ENCODE measurements around the gene IER3. TPM values are rescaled to one million over a fixed set of nuclear protein-coding genes. Genes with fewer than 3 reads are reported as not detected.

Gene IER3
- total RNA-seq, 2 donors from 2014 or later, result 102 to 136 TPM

GRCh38 chr6:30782425-30783014 lies 38.2 kb upstream of the IER3 start:
- no peak for DNase-seq
- Mint-ChIP-seq H3K4me1 (peaks cover 7% of the 10 kb centered on the region), H3K27ac (no peak overlapping the region), H3K4me3 (no peak overlapping the region), H3K36me3 (ENCODE audit: low read depth) (no peaks in the 10 kb centered on the region), H3K27me3 (ENCODE audit: insufficient read depth) (peaks cover 2% of the 10 kb centered on the region), H3K9me3 (peaks cover 15% of the 10 kb centered on the region)
- Histone ChIP-seq H3K4me1 (ENCODE audit: control insufficient read depth, insufficient read depth, low read length) (no peaks in the 10 kb centered on the region), H3K27me3 (ENCODE audit: control insufficient read depth, insufficient read depth, low read length, poor library complexity, severe bottlenecking) (no peaks in the 10 kb centered on the region), H3K9ac (ENCODE audit: extremely low read depth, low read length, poor library complexity, severe bottlenecking) (no peak overlapping the region), H3K9me3 (ENCODE audit: control insufficient read depth, low read length) (peaks cover 8% of the 10 kb centered on the region), H3K4me3 (ENCODE audit: low read length) (no peak overlapping the region), H3K27ac (ENCODE audit: low read depth, low read length) (no peak overlapping the region), H3K36me3 (ENCODE audit: control insufficient read depth, insufficient read depth, low read length) (no peaks in the 10 kb centered on the region)
- no peak for TF ChIP-seq CTCF (conservative IDR thresholded peaks at IDR 0.05)

- H3K9me3 ChIP-seq (ENCODE audit: control insufficient read depth, low read length), result peaks cover 8% of the 10 kb centered on the region
- H3K9ac ChIP-seq (ENCODE audit: extremely low read depth, low read length, poor library complexity, severe bottlenecking), result no peak overlapping the region
- WGBS, 2 experiments (ENCODE audit: insufficient coverage in 1 of 2, insufficient read length in 1 of 2), result 93 to 98% methylated on average over 10 to 13 of the region's 13 CpGs
- Mint-ChIP-seq H3K36me3 (ENCODE audit: low read depth) (no peaks in the 10 kb centered on the region), H3K27ac (no peak overlapping the region), H3K9me3 (peaks cover 15% of the 10 kb centered on the region), H3K27me3 (ENCODE audit: insufficient read depth) (peaks cover 2% of the 10 kb centered on the region), H3K4me1 (peaks cover 7% of the 10 kb centered on the region), H3K4me3 (no peak overlapping the region)
- no peak overlapping the region for H3K4me3 ChIP-seq (ENCODE audit: low read length)
- no peak overlapping the region for H3K27ac ChIP-seq (ENCODE audit: low read depth, low read length)
- H3K4me1 ChIP-seq (ENCODE audit: control insufficient read depth, insufficient read depth, low read length), result no peaks in the 10 kb centered on the region
- no peak for DNase-seq
- no peaks in the 10 kb centered on the region for H3K27me3 ChIP-seq (ENCODE audit: control insufficient read depth, insufficient read depth, low read length, poor library complexity, severe bottlenecking)
- TF ChIP-seq CTCF (conservative IDR thresholded peaks at IDR 0.05), result no peak
- no peaks in the 10 kb centered on the region for H3K36me3 ChIP-seq (ENCODE audit: control insufficient read depth, insufficient read depth, low read length)
These were observed 37.5 kb upstream of the IER3 start for GRCh38 chr6:30781743-30782424.

GRCh38 chr6:30781395-30781742 lies 37.0 kb upstream of the IER3 start:
- Histone ChIP-seq H3K9ac (ENCODE audit: extremely low read depth, low read length, poor library complexity, severe bottlenecking) (no peak overlapping the region), H3K27ac (ENCODE audit: low read depth, low read length) (no peak overlapping the region), H3K9me3 (ENCODE audit: control insufficient read depth, low read length) (peaks cover 8% of the 10 kb centered on the region), H3K4me3 (ENCODE audit: low read length) (no peak overlapping the region), H3K27me3 (ENCODE audit: control insufficient read depth, insufficient read depth, low read length, poor library complexity, severe bottlenecking) (no peaks in the 10 kb centered on the region), H3K36me3 (ENCODE audit: control insufficient read depth, insufficient read depth, low read length) (no peaks in the 10 kb centered on the region), H3K4me1 (ENCODE audit: control insufficient read depth, insufficient read depth, low read length) (no peaks in the 10 kb centered on the region)
- no peak overlapping the region for H3K4me3 Mint-ChIP-seq
- TF ChIP-seq CTCF (conservative IDR thresholded peaks at IDR 0.05), result no peak
- peaks cover 7% of the 10 kb centered on the region for H3K4me1 Mint-ChIP-seq
- no peaks in the 10 kb centered on the region for H3K27me3 Mint-ChIP-seq (ENCODE audit: insufficient read depth)
- peaks cover 15% of the 10 kb centered on the region for H3K9me3 Mint-ChIP-seq
- 90 to 94% methylated on average over 4 of the region's 4 CpGs for WGBS, 2 experiments (ENCODE audit: insufficient coverage in 1 of 2, insufficient read length in 1 of 2)
- H3K36me3 Mint-ChIP-seq (ENCODE audit: low read depth), result no peaks in the 10 kb centered on the region
- no peak for DNase-seq
- H3K27ac Mint-ChIP-seq, result no peak overlapping the region

All from endodermal cell (in vitro differentiated cells).